Naive thymus-derived CD8-positive, alpha-beta T cell (primary cell): ENCODE results near the gene LHPP. TPM values are rescaled to one million over a fixed set of nuclear protein-coding genes. Genes with fewer than 3 reads are reported as not detected.
"Not testable (repeated sequence)": the region's sequence is repeated elsewhere in the genome, so short reads cannot be mapped to it uniquely, and the experiment has no call there.

Experiments
- ATAC-seq, 2 donors: fragments of 150-1000 bp; cut with Tn5 transposase in 1 of 2; sonication (Bioruptor Pico), chemical (Tn5 transposase) in 1 of 2; 1 replicate in 1 of 2; 2 replicates in 1 of 2; pipeline ENCODE4 v1.10.0; 2021; ENCODE audit warnings: mild to moderate bottlenecking in 2 of 2, moderate library complexity in 2 of 2
- POLR2A ChIA-PET: fragments of 350-600 bp; sonication (Branson Sonifier 250); formaldehyde crosslinking; loops from one replicate; lab custom pipeline; 2021; ENCODE audit warnings: antibody characterized with exemption; lab: Charles Lee
- DNase-seq, 10 donors: peaks; one replicate each; pipeline versions ENCODE4 v3.0.0 to v3.0.0-alpha.2; 2020 to 2022
- H3K27ac Mint-ChIP-seq, 10 donors: one replicate each; pipeline ENCODE4 v1.8.0; 2020 to 2022; ENCODE audit warnings: mild to moderate bottlenecking in 10 of 10, mixed read lengths in 10 of 10, moderate library complexity in 4 of 10, inconsistent platforms in 1 of 10
- H3K27me3 Mint-ChIP-seq, 5 donors: one replicate each; pipeline ENCODE4 v1.8.0; 2021 to 2022; ENCODE audit warnings: mixed read lengths in 5 of 5
- H3K36me3 Mint-ChIP-seq, 3 donors: one replicate each; pipeline ENCODE4 v1.8.0; 2020 to 2022; ENCODE audit warnings: mixed read lengths in 3 of 3, mild to moderate bottlenecking in 2 of 3, inconsistent platforms in 1 of 3
- H3K4me1 Mint-ChIP-seq, 4 donors: one replicate each; pipeline ENCODE4 v1.8.0; 2021 to 2022; ENCODE audit warnings: mixed read lengths in 4 of 4
- H3K4me3 Mint-ChIP-seq, 10 donors: one replicate each; pipeline ENCODE4 v1.8.0; 2020 to 2022; ENCODE audit warnings: mild to moderate bottlenecking in 10 of 10, mixed read lengths in 10 of 10, moderate library complexity in 6 of 10, inconsistent platforms in 1 of 10
- H3K9me3 Mint-ChIP-seq, 9 donors: one replicate each; pipeline ENCODE4 v1.8.0; 2020 to 2022; ENCODE audit warnings: mixed read lengths in 9 of 9, mild to moderate bottlenecking in 3 of 9, inconsistent platforms in 1 of 9, moderate library complexity in 1 of 9
- polyA plus RNA-seq, 3 donors: library from polyadenylated mRNA; unstranded; fragments of 300-500 nt; fragmentation: Illumina TruSeq; gene quantifications; one replicate each; pipeline ENCODE4 v1.2.3, GENCODE V29; 2021
- total RNA-seq, 8 experiments: library from RNA in 2 of 8; stranded (reverse) in 2 of 8; gene quantifications; one replicate each; pipeline ENCODE4 v1.2.3 and lab custom pipeline; 2021 to 2026

Gene LHPP
- total and polyA plus RNA-seq, 5 experiments from 2014 or later = 18.1 to 27.4 (median 23.3) TPM

GRCh38 chr10:124425227-124425962, 36.2 kb upstream of the LHPP start:
- Mint-ChIP-seq H3K27ac (no peak overlapping the region), H3K36me3 (no peaks in the 10 kb centered on the region), H3K4me1 (peaks cover 0 to 2% (median 0%) of the 10 kb centered on the region in 4 donors), H3K9me3 (no peaks in the 10 kb centered on the region), H3K4me3 (no peak overlapping the region), H3K27me3 (peaks cover 7 to 22% (median 18%) of the 10 kb centered on the region in 5 donors)
- DNase-seq (no peak), ATAC-seq (no peak)
- POLR2A ChIA-PET = no interaction called here

GRCh38 chr10:124428207-124428777, 33.3 kb upstream of the LHPP start:
- H3K4me3 Mint-ChIP-seq = no peak overlapping the region
- H3K4me1 Mint-ChIP-seq = peaks cover 0 to 2% (median 0%) of the 10 kb centered on the region in 4 donors
- peak overlapping the region in 2 of 10 donors; percentile 24 to 78 for H3K27ac Mint-ChIP-seq
- H3K27me3 Mint-ChIP-seq = peaks cover 3 to 22% (median 9%) of the 10 kb centered on the region in 5 donors
- no peak for ATAC-seq
- no peaks in the 10 kb centered on the region for H3K36me3 Mint-ChIP-seq
- DNase-seq = no peak
- H3K9me3 Mint-ChIP-seq = no peaks in the 10 kb centered on the region
- POLR2A ChIA-PET = no interaction called here

DNA sequence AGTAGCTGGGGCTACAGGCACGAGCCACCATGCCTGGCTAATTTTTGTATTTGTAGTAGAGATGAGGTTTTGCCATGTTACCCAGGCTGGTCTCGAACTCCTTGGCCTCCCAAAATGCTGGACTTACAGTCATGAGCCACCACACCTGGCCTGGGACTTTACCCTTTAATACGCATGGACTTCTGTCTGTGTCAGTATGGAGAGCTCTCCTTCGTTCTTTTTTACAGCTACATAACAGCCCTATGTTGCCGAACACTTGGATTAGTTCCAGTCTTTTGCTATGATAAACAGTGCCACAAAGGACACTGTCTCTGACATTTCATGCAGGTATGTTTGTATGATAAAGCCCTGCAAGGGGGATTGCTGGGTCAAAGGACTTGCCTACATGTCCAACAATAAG, 32.0 kb upstream of the LHPP start:
- ATAC-seq (no peak), DNase-seq (no peak)
- Mint-ChIP-seq H3K36me3 (no peaks in the 10 kb centered on the region), H3K4me1 (peaks cover 0 to 2% (median 0%) of the 10 kb centered on the region in 4 donors), H3K27ac (no peak overlapping the region), H3K27me3 (peaks cover 0 to 17% (median 4%) of the 10 kb centered on the region in 5 donors), H3K9me3 (no peaks in the 10 kb centered on the region), H3K4me3 (no peak overlapping the region)
- POLR2A ChIA-PET = no interaction called here

DNA sequence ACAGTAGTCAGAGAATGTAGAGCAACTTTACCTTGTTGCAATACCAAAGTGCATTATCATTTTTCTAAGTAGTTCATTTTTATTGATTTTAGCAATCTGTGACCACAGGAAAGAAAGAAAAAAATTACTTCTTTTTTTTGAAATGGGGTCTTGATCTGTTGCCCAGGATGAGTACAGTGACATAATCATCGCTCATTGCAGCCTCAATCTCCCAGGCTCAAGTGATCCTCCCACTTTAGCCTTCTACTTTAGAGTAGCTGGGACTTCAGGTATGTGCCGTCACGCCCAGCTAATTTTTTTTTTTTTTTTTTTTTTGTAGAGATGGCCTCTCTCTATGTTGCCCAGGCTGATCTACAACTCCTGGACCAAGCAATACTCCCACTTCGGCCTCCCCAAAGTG, 31.5 kb upstream of the LHPP start:
- POLR2A ChIA-PET = no interaction called here

DNA sequence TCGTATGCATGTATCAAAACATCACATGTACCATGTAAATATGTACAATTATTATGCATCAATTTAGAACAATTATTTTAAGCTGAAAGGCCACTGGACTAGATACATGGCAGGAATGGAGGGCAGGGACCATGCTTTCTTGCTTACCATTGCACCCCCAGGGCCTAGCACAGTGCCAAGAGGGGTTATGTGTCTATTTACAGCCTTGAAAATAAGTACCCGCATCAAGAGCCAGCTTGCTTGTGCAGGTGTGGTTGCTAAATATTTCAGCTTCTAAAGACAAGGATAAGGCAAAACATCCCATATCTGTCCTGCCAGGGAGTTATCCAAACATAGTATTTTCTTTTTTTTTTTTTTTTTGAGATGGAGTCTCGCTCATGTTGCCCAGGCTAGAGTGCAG, 28.2 kb upstream of the LHPP start:
- no peaks in the 10 kb centered on the region for H3K9me3 Mint-ChIP-seq
- H3K4me1 Mint-ChIP-seq = peaks cover 0 to 3% (median 1%) of the 10 kb centered on the region in 4 donors
- H3K36me3 Mint-ChIP-seq = no peaks in the 10 kb centered on the region
- no peak overlapping the region for H3K4me3 Mint-ChIP-seq
- no peak for DNase-seq
- peaks cover 0 to 17% (median 4%) of the 10 kb centered on the region in 5 donors for H3K27me3 Mint-ChIP-seq
- no peak for ATAC-seq
- H3K27ac Mint-ChIP-seq = no peak overlapping the region
- POLR2A ChIA-PET = no interaction called here

More for the DNA sequence above, 31.5 kb upstream of the LHPP start:
- Mint-ChIP-seq H3K36me3 (no peaks in the 10 kb centered on the region), H3K9me3 (no peaks in the 10 kb centered on the region), H3K27ac (no peak overlapping the region), H3K27me3 (peaks cover 0 to 17% (median 4%) of the 10 kb centered on the region in 5 donors), H3K4me3 (no peak overlapping the region), H3K4me1 (peaks cover 0 to 2% (median 0%) of the 10 kb centered on the region in 4 donors)
- ATAC-seq (no peak), DNase-seq (no peak)

GRCh38 chr10:124435683-124436082, 25.9 kb upstream of the LHPP start:
- H3K4me1 Mint-ChIP-seq, H3K36me3 Mint-ChIP-seq, H3K27ac Mint-ChIP-seq, ATAC-seq, DNase-seq, POLR2A ChIA-PET, H3K4me3 Mint-ChIP-seq, H3K9me3 Mint-ChIP-seq: not testable (repeated sequence)
- peaks cover 0 to 11% (median 3%) of the 10 kb centered on the region in 5 donors for H3K27me3 Mint-ChIP-seq

DNA sequence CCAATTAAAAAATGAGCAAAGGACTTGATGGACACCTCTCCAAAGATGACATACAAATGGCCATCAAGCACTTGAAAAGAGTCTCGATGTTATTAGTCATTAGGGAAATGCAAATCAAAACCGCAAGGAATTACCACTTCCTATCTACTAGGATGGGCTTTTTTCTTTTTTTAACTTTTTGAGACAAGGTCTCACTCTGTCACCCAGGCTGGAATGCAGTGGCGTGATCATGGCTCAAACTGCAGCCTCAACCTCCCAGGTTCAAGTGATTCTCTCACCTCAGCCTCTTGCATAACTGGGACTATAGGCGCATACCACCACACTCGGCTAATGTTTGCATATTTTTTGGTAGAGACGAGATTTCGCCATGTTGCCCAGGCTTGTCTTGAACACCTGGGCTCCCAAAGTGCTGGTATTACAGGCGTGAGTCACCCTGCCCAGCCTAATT, 25.4 kb upstream of the LHPP start:
- DNase-seq = no peak
- ATAC-seq = no peak
- POLR2A ChIA-PET = no interaction called here
- no peak overlapping the region for H3K27ac Mint-ChIP-seq
- H3K4me3 Mint-ChIP-seq = no peak overlapping the region
- H3K9me3 Mint-ChIP-seq = no peaks in the 10 kb centered on the region
- H3K27me3 Mint-ChIP-seq = peaks cover 0 to 12% (median 5%) of the 10 kb centered on the region in 5 donors
- H3K36me3 Mint-ChIP-seq = no peaks in the 10 kb centered on the region
- peaks cover 0 to 3% (median 0%) of the 10 kb centered on the region in 4 donors for H3K4me1 Mint-ChIP-seq

GRCh38 chr10:124441694-124442093, 19.9 kb upstream of the LHPP start:
- H3K4me1 Mint-ChIP-seq, H3K9me3 Mint-ChIP-seq, H3K4me3 Mint-ChIP-seq, H3K27ac Mint-ChIP-seq, ATAC-seq, POLR2A ChIA-PET, DNase-seq, H3K36me3 Mint-ChIP-seq: not testable (repeated sequence)
- peaks cover 11 to 38% (median 33%) of the 10 kb centered on the region in 5 donors for H3K27me3 Mint-ChIP-seq

- DNase-seq (no peak), ATAC-seq (no peak)
- POLR2A ChIA-PET = no interaction called here
- Mint-ChIP-seq H3K4me1 (peaks cover 13 to 24% (median 18%) of the 10 kb centered on the region in 4 donors), H3K9me3 (peaks cover 0 to 2% (median 0%) of the 10 kb centered on the region in 9 donors), H3K4me3 (peak overlapping the region in 5 of 10 donors; percentile 18 to 71 (median 59)), H3K36me3 (peaks cover 0 to 3% (median 0%) of the 10 kb centered on the region in 3 donors), H3K27ac (no peak overlapping the region), H3K27me3 (peaks cover 27 to 76% (median 64%) of the 10 kb centered on the region in 5 donors)
Observed at GRCh38 chr10:124446830-124447750, 14.5 kb upstream of the LHPP start.

DNA sequence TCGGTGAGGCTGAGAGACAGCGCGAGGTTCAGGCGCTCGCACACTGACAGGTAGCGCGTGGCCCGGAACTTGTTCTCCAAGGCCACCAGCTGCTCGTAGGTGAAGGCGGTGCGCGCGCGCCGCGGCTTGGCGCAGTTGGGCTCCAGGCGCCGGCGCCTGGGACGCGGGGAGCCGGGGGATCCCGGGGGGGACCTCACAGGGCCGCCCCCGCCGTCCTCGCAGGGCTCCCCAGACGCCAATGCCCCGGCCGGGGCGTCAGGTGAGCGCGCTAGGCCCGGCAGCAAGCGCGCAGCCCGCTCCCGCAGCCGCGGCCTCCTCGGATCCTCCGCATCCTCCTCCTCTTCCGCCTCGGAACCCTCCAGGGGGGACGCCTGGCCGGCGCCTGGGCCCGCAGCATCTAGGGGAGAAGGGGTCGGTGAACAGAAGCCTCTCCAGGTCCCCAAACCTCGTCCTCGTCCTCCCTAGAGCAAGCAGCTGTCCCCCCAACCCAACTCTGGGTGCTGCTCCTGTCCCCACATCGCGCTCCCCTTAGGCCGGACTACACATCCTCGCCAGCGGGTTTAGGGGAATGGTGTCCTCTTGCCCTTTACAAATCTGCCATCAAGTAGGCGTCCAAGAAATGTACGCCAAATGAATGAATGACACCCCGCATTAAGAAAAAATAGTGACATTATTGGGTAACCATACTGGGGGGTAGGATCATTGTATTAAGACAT, 13.7 kb upstream of the LHPP start:
- Mint-ChIP-seq H3K4me3 (peak overlapping the region in 9 of 10 donors; percentile 43 to 83 (median 74)), H3K36me3 (peaks cover 0 to 3% (median 0%) of the 10 kb centered on the region in 3 donors), H3K27me3 (peaks cover 31 to 84% (median 69%) of the 10 kb centered on the region in 5 donors), H3K9me3 (peaks cover 0 to 2% (median 0%) of the 10 kb centered on the region in 9 donors), H3K27ac (peak overlapping the region in 1 of 10 donors; percentile 69), H3K4me1 (peaks cover 13 to 24% (median 18%) of the 10 kb centered on the region in 4 donors)
- peak; percentile 23 to 49 for ATAC-seq
- DNase-seq = no peak
- POLR2A ChIA-PET = no interaction called here

GRCh38 chr10:124448696-124449169, 12.9 kb upstream of the LHPP start:
- peaks cover 0 to 4% (median 0%) of the 10 kb centered on the region in 3 donors for H3K36me3 Mint-ChIP-seq
- POLR2A ChIA-PET = no interaction called here

More at GRCh38 chr10:124448696-124449169, 12.9 kb upstream of the LHPP start:
- DNase-seq = no peak
- H3K4me1 Mint-ChIP-seq = peaks cover 13 to 24% (median 18%) of the 10 kb centered on the region in 4 donors
- ATAC-seq = no peak
- peak overlapping the region in 8 of 10 donors; percentile 38 to 83 (median 58) for H3K4me3 Mint-ChIP-seq
- H3K27ac Mint-ChIP-seq = no peak overlapping the region
- H3K27me3 Mint-ChIP-seq = peaks cover 36 to 91% (median 69%) of the 10 kb centered on the region in 5 donors
- peaks cover 0 to 2% (median 0%) of the 10 kb centered on the region in 9 donors for H3K9me3 Mint-ChIP-seq
